ENCODE data around the gene ANKRD29.

Gene ANKRD29

DNA sequence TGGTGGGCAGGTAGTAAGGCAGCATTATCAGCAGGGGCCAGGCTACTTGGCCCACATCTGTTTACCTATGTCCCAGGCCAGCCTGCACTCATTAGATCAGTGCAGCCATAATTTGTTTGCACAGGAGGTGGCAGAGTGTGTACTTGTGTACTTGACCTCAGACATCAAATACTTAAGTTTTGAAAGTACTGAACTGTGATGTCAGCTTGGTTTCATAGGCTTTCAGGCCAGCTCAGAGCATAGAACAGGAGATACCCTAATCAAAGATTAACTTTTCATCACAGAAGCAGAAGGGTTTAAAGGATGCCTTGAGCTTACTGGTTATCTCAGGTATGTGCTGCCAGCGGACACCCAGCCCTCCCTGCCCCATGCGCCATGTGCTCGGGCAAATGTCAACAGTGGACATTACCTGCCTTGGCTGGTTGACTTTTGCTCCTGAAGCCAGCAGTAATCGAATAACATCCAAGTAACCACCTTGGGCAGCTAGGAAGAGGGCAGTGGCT, 33.2 kb downstream of the ANKRD29 start (continued):
- TF ChIP-seq, protein P1, sequence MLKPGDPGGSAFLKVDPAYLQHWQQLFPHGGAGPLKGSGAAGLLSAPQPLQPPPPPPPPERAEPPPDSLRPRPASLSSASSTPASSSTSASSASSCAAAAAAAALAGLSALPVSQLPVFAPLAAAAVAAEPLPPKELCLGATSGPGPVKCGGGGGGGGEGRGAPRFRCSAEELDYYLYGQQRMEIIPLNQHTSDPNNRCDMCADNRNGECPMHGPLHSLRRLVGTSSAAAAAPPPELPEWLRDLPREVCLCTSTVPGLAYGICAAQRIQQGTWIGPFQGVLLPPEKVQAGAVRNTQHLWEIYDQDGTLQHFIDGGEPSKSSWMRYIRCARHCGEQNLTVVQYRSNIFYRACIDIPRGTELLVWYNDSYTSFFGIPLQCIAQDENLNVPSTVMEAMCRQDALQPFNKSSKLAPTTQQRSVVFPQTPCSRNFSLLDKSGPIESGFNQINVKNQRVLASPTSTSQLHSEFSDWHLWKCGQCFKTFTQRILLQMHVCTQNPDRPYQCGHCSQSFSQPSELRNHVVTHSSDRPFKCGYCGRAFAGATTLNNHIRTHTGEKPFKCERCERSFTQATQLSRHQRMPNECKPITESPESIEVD (tag by site-specific recombination; IDR thresholded peaks at IDR 0.05): no peak
- no peak for TF ChIP-seq ZNF76 (tag by site-specific recombination; IDR thresholded peaks at IDR 0.05; ENCODE audit: borderline replicate concordance, low read depth)
- TF ChIP-seq ZNF530 (tag by site-specific recombination; IDR thresholded peaks at IDR 0.05; ENCODE audit: low read depth): no peak
- no peak for TF ChIP-seq YY1 (tag by site-specific recombination; IDR thresholded peaks at IDR 0.05)
- no peak for TF ChIP-seq HOXA7 (CRISPR knock-in tag; IDR thresholded peaks at IDR 0.05; ENCODE audit: borderline replicate concordance)
- TF ChIP-seq YY2 (tag by site-specific recombination; IDR thresholded peaks at IDR 0.05): no peak
- no peak for TF ChIP-seq ZNF785 (tag by site-specific recombination; IDR thresholded peaks at IDR 0.05)
- TF ChIP-seq ZNF324 (tag by site-specific recombination; IDR thresholded peaks at IDR 0.05): no peak
- no peak for TF ChIP-seq ZBTB1 (tag by site-specific recombination; IDR thresholded peaks at IDR 0.05)
- TF ChIP-seq ZNF132 (tag by site-specific recombination; IDR thresholded peaks at IDR 0.05; ENCODE audit: borderline replicate concordance): no peak
- peak; percentile 88 for TF ChIP-seq OSR2 (tag by site-specific recombination; IDR thresholded peaks at IDR 0.05)
- no peak for TF ChIP-seq ZFP3 (tag by site-specific recombination; IDR thresholded peaks at IDR 0.05; ENCODE audit: low read depth)
- TF ChIP-seq ZNF311 (tag by site-specific recombination; IDR thresholded peaks at IDR 0.05; ENCODE audit: borderline replicate concordance): no peak
- no peak for TF ChIP-seq ZNF112 (tag by site-specific recombination; IDR thresholded peaks at IDR 0.05)
- 0 out of 2 replicates have a peak, but pooled peaks have one; percentile 22 for TF ChIP-seq GFI1B (tag by site-specific recombination; IDR thresholded peaks at IDR 0.05)
- peak; percentile 81 for TF ChIP-seq ZNF843 (tag by site-specific recombination; IDR thresholded peaks at IDR 0.05)
- no peak for TF ChIP-seq ZNF157 (tag by site-specific recombination; IDR thresholded peaks at IDR 0.05)
- no peak for TF ChIP-seq SP2 (tag by site-specific recombination; IDR thresholded peaks at IDR 0.05)
- TF ChIP-seq ZNF776 (tag by site-specific recombination; IDR thresholded peaks at IDR 0.05; ENCODE audit: borderline replicate concordance): no peak
- no peak for TF ChIP-seq TCF7L2 (IDR thresholded peaks at IDR 0.05; ENCODE audit: borderline replicate concordance, low read depth, low read length)
- no peak for TF ChIP-seq BCL11B (tag by site-specific recombination; IDR thresholded peaks at IDR 0.05; ENCODE audit: low read depth)
- TF ChIP-seq WT1 (tag by site-specific recombination; IDR thresholded peaks at IDR 0.05): peak; percentile 27; the same call in 1 of the 2 replicates
- peak; percentile 66; the same call in 1 of the 2 replicates for TF ChIP-seq FEZF1 (tag by site-specific recombination; IDR thresholded peaks at IDR 0.05)
- TF ChIP-seq ZNF521 (tag by site-specific recombination; IDR thresholded peaks at IDR 0.05): no peak
- TF ChIP-seq SALL2 (tag by site-specific recombination; IDR thresholded peaks at IDR 0.05; ENCODE audit: borderline replicate concordance): no peak
- TF ChIP-seq ZNF341 (tag by site-specific recombination; IDR thresholded peaks at IDR 0.05; ENCODE audit: low read depth): no peak
- TF ChIP-seq SCRT1 (tag by site-specific recombination; IDR thresholded peaks at IDR 0.05; ENCODE audit: borderline replicate concordance): no peak
- no peak for TF ChIP-seq MEIS1 (CRISPR knock-in tag; IDR thresholded peaks at IDR 0.05; ENCODE audit: borderline replicate concordance)
- TF ChIP-seq ZNF366 (tag by site-specific recombination; conservative IDR thresholded peaks at IDR 0.05): peak; percentile 67
- no peak for TF ChIP-seq ZSCAN23 (tag by site-specific recombination; IDR thresholded peaks at IDR 0.05)
- no peak for TF ChIP-seq PRDM1 (tag by site-specific recombination; IDR thresholded peaks at IDR 0.05)
- TF ChIP-seq ZNF670 (tag by site-specific recombination; IDR thresholded peaks at IDR 0.05; ENCODE audit: low read depth): no peak
- TF ChIP-seq ZNF621 (tag by site-specific recombination; IDR thresholded peaks at IDR 0.05): no peak
- TF ChIP-seq, protein P2, sequence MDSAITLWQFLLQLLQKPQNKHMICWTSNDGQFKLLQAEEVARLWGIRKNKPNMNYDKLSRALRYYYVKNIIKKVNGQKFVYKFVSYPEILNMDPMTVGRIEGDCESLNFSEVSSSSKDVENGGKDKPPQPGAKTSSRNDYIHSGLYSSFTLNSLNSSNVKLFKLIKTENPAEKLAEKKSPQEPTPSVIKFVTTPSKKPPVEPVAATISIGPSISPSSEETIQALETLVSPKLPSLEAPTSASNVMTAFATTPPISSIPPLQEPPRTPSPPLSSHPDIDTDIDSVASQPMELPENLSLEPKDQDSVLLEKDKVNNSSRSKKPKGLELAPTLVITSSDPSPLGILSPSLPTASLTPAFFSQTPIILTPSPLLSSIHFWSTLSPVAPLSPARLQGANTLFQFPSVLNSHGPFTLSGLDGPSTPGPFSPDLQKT (IDR thresholded peaks at IDR 0.05; ENCODE audit: borderline replicate concordance, low read depth, low read length): no peak
- 0 out of 2 replicates have a peak, but pooled peaks have one; percentile 31 for TF ChIP-seq KLF10 (tag by site-specific recombination; IDR thresholded peaks at IDR 0.05)
- TF ChIP-seq ZNF140 (tag by site-specific recombination; IDR thresholded peaks at IDR 0.05): no peak
- TF ChIP-seq, protein P3, sequence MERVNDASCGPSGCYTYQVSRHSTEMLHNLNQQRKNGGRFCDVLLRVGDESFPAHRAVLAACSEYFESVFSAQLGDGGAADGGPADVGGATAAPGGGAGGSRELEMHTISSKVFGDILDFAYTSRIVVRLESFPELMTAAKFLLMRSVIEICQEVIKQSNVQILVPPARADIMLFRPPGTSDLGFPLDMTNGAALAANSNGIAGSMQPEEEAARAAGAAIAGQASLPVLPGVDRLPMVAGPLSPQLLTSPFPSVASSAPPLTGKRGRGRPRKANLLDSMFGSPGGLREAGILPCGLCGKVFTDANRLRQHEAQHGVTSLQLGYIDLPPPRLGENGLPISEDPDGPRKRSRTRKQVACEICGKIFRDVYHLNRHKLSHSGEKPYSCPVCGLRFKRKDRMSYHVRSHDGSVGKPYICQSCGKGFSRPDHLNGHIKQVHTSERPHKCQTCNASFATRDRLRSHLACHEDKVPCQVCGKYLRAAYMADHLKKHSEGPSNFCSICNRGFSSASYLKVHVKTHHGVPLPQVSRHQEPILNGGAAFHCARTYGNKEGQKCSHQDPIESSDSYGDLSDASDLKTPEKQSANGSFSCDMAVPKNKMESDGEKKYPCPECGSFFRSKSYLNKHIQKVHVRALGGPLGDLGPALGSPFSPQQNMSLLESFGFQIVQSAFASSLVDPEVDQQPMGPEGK (tag by site-specific recombination; IDR thresholded peaks at IDR 0.05): 0 out of 2 replicates have a peak, but pooled peaks have one; percentile 37
- peak; percentile 56; the same call in 1 of the 2 replicates for TF ChIP-seq EGR2 (tag by site-specific recombination; IDR thresholded peaks at IDR 0.05; ENCODE audit: low read depth)
- no peak for TF ChIP-seq ZNF169 (tag by site-specific recombination; IDR thresholded peaks at IDR 0.05)
- TF ChIP-seq ZNF23 (tag by site-specific recombination; IDR thresholded peaks at IDR 0.05; ENCODE audit: borderline replicate concordance): no peak

Measured in HEK293 (cell line).